ENCODE results near the gene EIF2S2. TPM values are rescaled to one million over a fixed set of nuclear protein-coding genes. Genes with fewer than 3 reads are reported as not detected.

Gene EIF2S2
- total RNA-seq, 1 donor, result 148 TPM

- no peak for DNase-seq (ENCODE audit: low read depth)
- no peak overlapping the region for H3K4me3 ChIP-seq (ENCODE audit: low read depth, low read length)
- no peak for TF ChIP-seq CTCF (IDR thresholded peaks at IDR 0.05; ENCODE audit: insufficient read depth, low read length)
These were observed 53.2 kb downstream of the EIF2S2 start for GRCh38 chr20:34058831-34059230.

GRCh38 chr20:34055290-34055689, 56.8 kb downstream of the EIF2S2 start:
- H3K4me3 ChIP-seq (ENCODE audit: low read depth, low read length), result no peak overlapping the region
- TF ChIP-seq CTCF (IDR thresholded peaks at IDR 0.05; ENCODE audit: insufficient read depth, low read length), result no peak
- peak; percentile 25 for DNase-seq (ENCODE audit: low read depth)

- DNase-seq (ENCODE audit: low read depth), result no peak
- TF ChIP-seq CTCF (IDR thresholded peaks at IDR 0.05; ENCODE audit: insufficient read depth, low read length), result no peak
- no peak overlapping the region for H3K4me3 ChIP-seq (ENCODE audit: low read depth, low read length)
These were observed 59.6 kb downstream of the EIF2S2 start for GRCh38 chr20:34052414-34052813.

- DNase-seq (ENCODE audit: low read depth), result no peak
- H3K4me3 ChIP-seq (ENCODE audit: low read depth, low read length), result no peak overlapping the region
- TF ChIP-seq CTCF (IDR thresholded peaks at IDR 0.05; ENCODE audit: insufficient read depth, low read length), result no peak
These were observed 61.9 kb downstream of the EIF2S2 start for GRCh38 chr20:34049897-34050695.

- DNase-seq (ENCODE audit: low read depth), result no peak
- H3K4me3 ChIP-seq (ENCODE audit: low read depth, low read length), result no peak overlapping the region
- TF ChIP-seq CTCF (IDR thresholded peaks at IDR 0.05; ENCODE audit: insufficient read depth, low read length), result no peak
These were observed 62.7 kb downstream of the EIF2S2 start for GRCh38 chr20:34049389-34049788.

- DNase-seq (ENCODE audit: low read depth), result no peak
- no peak for TF ChIP-seq CTCF (IDR thresholded peaks at IDR 0.05; ENCODE audit: insufficient read depth, low read length)
- no peak overlapping the region for H3K4me3 ChIP-seq (ENCODE audit: low read depth, low read length)
These were observed 64.1 kb downstream of the EIF2S2 start for GRCh38 chr20:34047917-34048316.
